IMR-90 (cell line): Measurements from ENCODE around the gene CACNG6.

Source experiments
- BHLHE40 ChIP-seq: fragments of 150-350 bp; IDR thresholded peaks from 2 replicates; pipeline ENCODE4 v1.6.1; 2016; ENCODE audit warnings: mild to moderate bottlenecking, low read depth, low read length
- CEBPB ChIP-seq: IDR thresholded peaks from 2 replicates; pipeline ENCODE4 v1.6.1; 2012; ENCODE audit warnings: low read depth, low read length, improper control_type of control experiment
- CTCF ChIP-seq: conservative IDR thresholded peaks from 2 replicates; pipeline ENCODE4 v1.5.1; 2012; ENCODE audit warnings: mild to moderate bottlenecking, low read depth, low read length, improper control_type of control experiment
- FOS ChIP-seq: fragments of 150-350 bp; IDR thresholded peaks from 2 replicates; pipeline ENCODE4 v1.6.1; 2016; ENCODE audit warnings: low read depth, low read length
- POLR2A ChIP-seq: IDR thresholded peaks from 2 replicates; pipeline ENCODE4 v1.6.1; 2012; ENCODE audit warnings: mild to moderate bottlenecking, low read depth, low read length
- RAD21 ChIP-seq: IDR thresholded peaks from 2 replicates; pipeline ENCODE4 v1.6.1; 2012; ENCODE audit warnings: low read length, improper control_type of control experiment

- no peak for TF ChIP-seq CTCF
- no peak for TF ChIP-seq POLR2A
- no peak for TF ChIP-seq RAD21
- TF ChIP-seq CEBPB, result no peak
- no peak for TF ChIP-seq BHLHE40
- TF ChIP-seq FOS, result no peak
Measured at GRCh38 chr19:53944416-53944815, 47.0 kb upstream of the CACNG6 start.
